ENCODE results near the gene POLL. TPM values are rescaled to one million over a fixed set of nuclear protein-coding genes. Genes with fewer than 3 reads are reported as not detected.

Gene POLL
- total and polyA plus RNA-seq, 7 experiments from 2014 or later: 16.4 to 65.8 (median 36.1) TPM

Small RNAs within 50 kb of the gene (microRNA-seq; reads per million reads assigned to microRNA genes)
- gene MIR3158-1 (ENCODE audit: borderline microRNAs expressed): not detected
- not detected for gene MIR3158-2 (ENCODE audit: borderline microRNAs expressed)

Other genes starting within 250 kb of the POLL start
- gene BTRC, start 234.1 kb downstream of the POLL start, total RNA-seq: 10 to 100 TPM; 14.7 to 26.1 (median 17.6) TPM
- 10 to 100 TPM; 12.8 to 16.1 TPM for gene BTRC, start 234.1 kb downstream of the POLL start, polyA plus RNA-seq
- 1 to 10 TPM in 3 of 5 experiments, under 1 TPM in 2; 0.64 to 3.6 (median 1.3) TPM for gene DPCD, start 64 bp upstream of the POLL start, total RNA-seq
- 1 to 10 TPM; 2.4 to 2.6 TPM for gene DPCD, start 64 bp upstream of the POLL start, polyA plus RNA-seq
- 100 to 1,000 TPM in 1 of 5 experiments, 10 to 100 TPM in 4; 47.2 to 105 (median 88.1) TPM for gene FBXW4, start 106.9 kb upstream of the POLL start, total RNA-seq
- gene FBXW4, start 106.9 kb upstream of the POLL start, polyA plus RNA-seq: 10 to 100 TPM in 1 of 2 donors, 1 to 10 TPM in 1; 6.1 to 15.9 TPM
- not detected for gene FGF8, start 187.9 kb upstream of the POLL start, total RNA-seq
- gene FGF8, start 187.9 kb upstream of the POLL start, polyA plus RNA-seq: not detected
- gene NPM3, start 195.2 kb upstream of the POLL start, total RNA-seq: 10 to 100 TPM; 10.9 to 31.3 (median 16.2) TPM
- gene NPM3, start 195.2 kb upstream of the POLL start, polyA plus RNA-seq: 10 to 100 TPM; 10.3 to 13.7 TPM
- 100 to 1,000 TPM; 154 to 338 (median 321) TPM for gene OGA, start 230.2 kb upstream of the POLL start, total RNA-seq
- 10 to 100 TPM; 45.8 to 47.6 TPM for gene OGA, start 230.2 kb upstream of the POLL start, polyA plus RNA-seq

Measured in naive thymus-derived CD4-positive, alpha-beta T cell (primary cell).